Measurements from ENCODE around the gene FAM78A. TPM values are rescaled to one million over a fixed set of nuclear protein-coding genes. Genes with fewer than 3 reads are reported as not detected.

Gene FAM78A
- total RNA-seq, 4 donors from 2014 or later, result 1.7 to 4.0 (median 3.3) TPM

GRCh38 chr9:131302244-131303075 lies 26.1 kb upstream of the FAM78A start:
- Histone ChIP-seq H3K9me3 (no peaks in the 10 kb centered on the region), H3K27ac (replicated peaks in 1 of 4) (no peak overlapping the region), H3K36me3 (peaks cover 0 to 8% (median 0%) of the 10 kb centered on the region in 4 donors), H3K27me3 (no peaks in the 10 kb centered on the region), H3K4me1 (peaks cover 0 to 17% (median 0%) of the 10 kb centered on the region in 4 donors), H3K4me3 (no peak overlapping the region)
- DNase-seq (ENCODE audit: extremely low spot score), result no peak
- TF ChIP-seq EP300 (IDR thresholded peaks at IDR 0.05) (no peak), POLR2A (IDR thresholded peaks at IDR 0.05; ENCODE audit: low read depth) (no peak), POLR2AphosphoS5 (IDR thresholded peaks at IDR 0.05) (no peak), CTCF (IDR thresholded peaks at IDR 0.05) (no peak)
- intact Hi-C loops (cut with DNase I), result no loop called here
- WGBS, result 83% methylated on average over 11 of the region's 16 CpGs

- Histone ChIP-seq H3K27ac (replicated peaks in 1 of 4) (no peak overlapping the region), H3K4me3 (no peak overlapping the region)
Measured at GRCh38 chr9:131300444-131300843, 24.1 kb upstream of the FAM78A start.

GRCh38 chr9:131299961-131300347 lies 23.6 kb upstream of the FAM78A start:
- intact Hi-C loops (cut with DNase I), result no loop called here
- H3K9me3 ChIP-seq, result no peaks in the 10 kb centered on the region
- no peak overlapping the region for H3K27ac ChIP-seq (replicated peaks in 1 of 4)
- WGBS, result 68% methylated on average over 5 of the region's 5 CpGs
- peaks cover 0 to 8% (median 0%) of the 10 kb centered on the region in 4 donors for H3K36me3 ChIP-seq
- TF ChIP-seq CTCF (IDR thresholded peaks at IDR 0.05) (no peak), POLR2A (IDR thresholded peaks at IDR 0.05; ENCODE audit: low read depth) (no peak), POLR2AphosphoS5 (IDR thresholded peaks at IDR 0.05) (no peak), EP300 (IDR thresholded peaks at IDR 0.05) (no peak)
- no peak overlapping the region for H3K4me3 ChIP-seq
- no peaks in the 10 kb centered on the region for H3K27me3 ChIP-seq
- DNase-seq (ENCODE audit: extremely low spot score), result no peak
- H3K4me1 ChIP-seq, result peaks cover 0 to 17% (median 0%) of the 10 kb centered on the region in 4 donors

More at GRCh38 chr9:131300444-131300843, 24.1 kb upstream of the FAM78A start:
- Histone ChIP-seq H3K36me3 (peaks cover 0 to 8% (median 0%) of the 10 kb centered on the region in 4 donors), H3K4me1 (peaks cover 0 to 17% (median 0%) of the 10 kb centered on the region in 4 donors), H3K27me3 (no peaks in the 10 kb centered on the region), H3K9me3 (no peaks in the 10 kb centered on the region)
- TF ChIP-seq EP300 (IDR thresholded peaks at IDR 0.05) (no peak), POLR2A (IDR thresholded peaks at IDR 0.05; ENCODE audit: low read depth) (no peak), POLR2AphosphoS5 (IDR thresholded peaks at IDR 0.05) (no peak), CTCF (IDR thresholded peaks at IDR 0.05) (no peak)
- intact Hi-C loops (cut with DNase I), result no loop called here
- no peak for DNase-seq (ENCODE audit: extremely low spot score)

GRCh38 chr9:131299346-131299960 lies 23.1 kb upstream of the FAM78A start:
- Histone ChIP-seq H3K27me3 (no peaks in the 10 kb centered on the region), H3K27ac (replicated peaks in 1 of 4) (no peak overlapping the region), H3K36me3 (peaks cover 0 to 5% (median 0%) of the 10 kb centered on the region in 4 donors), H3K4me3 (no peak overlapping the region), H3K9me3 (no peaks in the 10 kb centered on the region), H3K4me1 (peaks cover 0 to 17% (median 0%) of the 10 kb centered on the region in 4 donors)
- 75% methylated on average over 8 of the region's 22 CpGs for WGBS
- TF ChIP-seq POLR2A (IDR thresholded peaks at IDR 0.05; ENCODE audit: low read depth) (no peak), EP300 (IDR thresholded peaks at IDR 0.05) (no peak), CTCF (IDR thresholded peaks at IDR 0.05) (no peak), POLR2AphosphoS5 (IDR thresholded peaks at IDR 0.05) (no peak)
- intact Hi-C loops (cut with DNase I), result no loop called here
- no peak for DNase-seq (ENCODE audit: extremely low spot score)

Measured in esophagus muscularis mucosa (tissue), 4 donors.